ENCODE data around the gene SAMHD1.

Gene SAMHD1

GRCh38 chr20:36871640-36872570 lies 79.6 kb downstream of the SAMHD1 start:
- DNase-seq: no peak

GRCh38 chr20:36866681-36867495 lies 84.6 kb downstream of the SAMHD1 start:
- DNase-seq: no peak

- DNase-seq: no peak
Observed at GRCh38 chr20:36866164-36866563, 85.3 kb downstream of the SAMHD1 start.

GRCh38 chr20:36865861-36866149 lies 85.7 kb downstream of the SAMHD1 start:
- no peak for DNase-seq

- no peak for DNase-seq
Observed at GRCh38 chr20:36865076-36865860, 86.2 kb downstream of the SAMHD1 start.

GRCh38 chr20:36862857-36863668 lies 88.4 kb downstream of the SAMHD1 start:
- DNase-seq: no peak

GRCh38 chr20:36861875-36862801 lies 89.4 kb downstream of the SAMHD1 start:
- DNase-seq: peak; percentile 80 to 92

- peak in 1 of 2 experiments; percentile 49 for DNase-seq
Observed at GRCh38 chr20:36861625-36861874, 90.0 kb downstream of the SAMHD1 start.

- DNase-seq: no peak
Observed at GRCh38 chr20:36860811-36861624, 90.5 kb downstream of the SAMHD1 start.

- no peak for DNase-seq
Observed at GRCh38 chr20:36860339-36860738, 91.2 kb downstream of the SAMHD1 start.

- DNase-seq: no peak
Observed at GRCh38 chr20:36859700-36860330, 91.7 kb downstream of the SAMHD1 start.

GRCh38 chr20:36859282-36859555 lies 92.3 kb downstream of the SAMHD1 start:
- no peak for DNase-seq

- DNase-seq: no peak
Observed at GRCh38 chr20:36856691-36857635, 94.5 kb downstream of the SAMHD1 start.

- DNase-seq: peak in 1 of 2 experiments; percentile 26
Observed at GRCh38 chr20:36856195-36856594, 95.3 kb downstream of the SAMHD1 start.

GRCh38 chr20:36855241-36855657 lies 96.3 kb downstream of the SAMHD1 start:
- no peak for DNase-seq

- no peak for DNase-seq
Observed at GRCh38 chr20:36854348-36855240, 96.9 kb downstream of the SAMHD1 start.

GRCh38 chr20:36852187-36852586 lies 99.3 kb downstream of the SAMHD1 start:
- peak; percentile 65 to 92 for DNase-seq

- no peak for DNase-seq
Observed at GRCh38 chr20:36851490-36851889, 100.0 kb downstream of the SAMHD1 start.

Measured in NCI-H446 (cell line).